ENCODE data around the gene CFL1.
"Not testable (repeated sequence)": the region's sequence is repeated elsewhere in the genome, so short reads cannot be mapped to it uniquely, and the experiment has no call there.

The CFL1 gene

GRCh38 chr11:65854852-65855837 is 2.8 kb downstream of the CFL1 start:
- DNase-seq (ENCODE audit: low spot score in 2 of 2): no peak

GRCh38 chr11:65854161-65854592 is 3.8 kb downstream of the CFL1 start:
- DNase-seq (ENCODE audit: low spot score in 2 of 2): no peak
- H3K9me3 Mint-ChIP-seq: no peaks in the 10 kb centered on the region
- H3K27ac Mint-ChIP-seq (ENCODE audit: low read depth): peak overlapping the region; percentile 72
- peak overlapping the region; percentile 65 for H3K4me3 Mint-ChIP-seq
- ATAC-seq (replicated peaks; ENCODE audit: extremely low read depth, poor library complexity, severe bottlenecking): no peak
- H3K27me3 Mint-ChIP-seq: no peaks in the 10 kb centered on the region
- peaks cover 47% of the 10 kb centered on the region for H3K4me1 Mint-ChIP-seq
- peaks cover 56% of the 10 kb centered on the region for H3K36me3 Mint-ChIP-seq (ENCODE audit: insufficient read depth)

More at GRCh38 chr11:65854852-65855837, 2.8 kb downstream of the CFL1 start:
- no peak for ATAC-seq (replicated peaks; ENCODE audit: extremely low read depth, poor library complexity, severe bottlenecking)
- H3K4me3 Mint-ChIP-seq: peak overlapping the region; percentile 88
- peaks cover 54% of the 10 kb centered on the region for H3K4me1 Mint-ChIP-seq
- peaks cover 58% of the 10 kb centered on the region for H3K36me3 Mint-ChIP-seq (ENCODE audit: insufficient read depth)
- H3K9me3 Mint-ChIP-seq: no peaks in the 10 kb centered on the region
- H3K27me3 Mint-ChIP-seq: no peaks in the 10 kb centered on the region
- H3K27ac Mint-ChIP-seq (ENCODE audit: low read depth): peak overlapping the region; percentile 72

- DNase-seq (ENCODE audit: low spot score in 2 of 2): no peak
- no peaks in the 10 kb centered on the region for H3K27me3 Mint-ChIP-seq
- peaks cover 40% of the 10 kb centered on the region for H3K4me1 Mint-ChIP-seq
- peak overlapping the region; percentile 31 for H3K4me3 Mint-ChIP-seq
- H3K27ac Mint-ChIP-seq (ENCODE audit: low read depth): peak overlapping the region; percentile 72
- H3K36me3 Mint-ChIP-seq (ENCODE audit: insufficient read depth): peaks cover 53% of the 10 kb centered on the region
- no peaks in the 10 kb centered on the region for H3K9me3 Mint-ChIP-seq
- ATAC-seq (replicated peaks; ENCODE audit: extremely low read depth, poor library complexity, severe bottlenecking): no peak
These were observed 4.6 kb downstream of the CFL1 start for GRCh38 chr11:65853246-65853979.

- peaks cover 47% of the 10 kb centered on the region for H3K36me3 Mint-ChIP-seq (ENCODE audit: insufficient read depth)
- peaks cover 36% of the 10 kb centered on the region for H3K4me1 Mint-ChIP-seq
- DNase-seq (ENCODE audit: low spot score in 2 of 2) (no peak), ATAC-seq (replicated peaks; ENCODE audit: extremely low read depth, poor library complexity, severe bottlenecking) (no peak)
- H3K27me3 Mint-ChIP-seq: no peaks in the 10 kb centered on the region
- no peaks in the 10 kb centered on the region for H3K9me3 Mint-ChIP-seq
- H3K4me3 Mint-ChIP-seq: no peak overlapping the region
- no peak overlapping the region for H3K27ac Mint-ChIP-seq (ENCODE audit: low read depth)
These were observed 5.3 kb downstream of the CFL1 start for GRCh38 chr11:65852508-65853245.

GRCh38 chr11:65851811-65852507 is 6.0 kb downstream of the CFL1 start:
- Mint-ChIP-seq H3K9me3 (no peaks in the 10 kb centered on the region), H3K4me3 (no peak overlapping the region), H3K4me1 (peaks cover 36% of the 10 kb centered on the region), H3K36me3 (ENCODE audit: insufficient read depth) (peaks cover 42% of the 10 kb centered on the region), H3K27me3 (no peaks in the 10 kb centered on the region), H3K27ac (ENCODE audit: low read depth) (no peak overlapping the region)
- no peak for ATAC-seq (replicated peaks; ENCODE audit: extremely low read depth, poor library complexity, severe bottlenecking)
- DNase-seq (ENCODE audit: low spot score in 2 of 2): no peak

- DNase-seq (ENCODE audit: low spot score in 2 of 2) (no peak), ATAC-seq (replicated peaks; ENCODE audit: extremely low read depth, poor library complexity, severe bottlenecking) (no peak)
- Mint-ChIP-seq H3K4me3 (no peak overlapping the region), H3K36me3 (ENCODE audit: insufficient read depth) (peaks cover 34% of the 10 kb centered on the region), H3K9me3 (no peaks in the 10 kb centered on the region), H3K27me3 (no peaks in the 10 kb centered on the region), H3K4me1 (peaks cover 28% of the 10 kb centered on the region), H3K27ac (ENCODE audit: low read depth) (no peak overlapping the region)
These were observed 6.8 kb downstream of the CFL1 start for GRCh38 chr11:65851083-65851579.

GRCh38 chr11:65850217-65851082 is 7.5 kb downstream of the CFL1 start:
- Mint-ChIP-seq H3K27ac (ENCODE audit: low read depth) (no peak overlapping the region), H3K4me3 (no peak overlapping the region), H3K36me3 (ENCODE audit: insufficient read depth) (peaks cover 29% of the 10 kb centered on the region), H3K9me3 (no peaks in the 10 kb centered on the region), H3K27me3 (no peaks in the 10 kb centered on the region), H3K4me1 (peaks cover 26% of the 10 kb centered on the region)
- DNase-seq (ENCODE audit: low spot score in 2 of 2) (no peak), ATAC-seq (replicated peaks; ENCODE audit: extremely low read depth, poor library complexity, severe bottlenecking) (no peak)

- DNase-seq (ENCODE audit: low spot score in 2 of 2): no peak
- no peak for ATAC-seq (replicated peaks; ENCODE audit: extremely low read depth, poor library complexity, severe bottlenecking)
- Mint-ChIP-seq H3K4me3 (no peak overlapping the region), H3K4me1 (peaks cover 23% of the 10 kb centered on the region), H3K27me3 (no peaks in the 10 kb centered on the region), H3K27ac (ENCODE audit: low read depth) (no peak overlapping the region), H3K9me3 (no peaks in the 10 kb centered on the region), H3K36me3 (ENCODE audit: insufficient read depth) (peaks cover 24% of the 10 kb centered on the region)
These were observed 8.2 kb downstream of the CFL1 start for GRCh38 chr11:65849771-65850216.

- H3K9me3 Mint-ChIP-seq: no peaks in the 10 kb centered on the region
- no peaks in the 10 kb centered on the region for H3K27me3 Mint-ChIP-seq
- DNase-seq (ENCODE audit: low spot score in 2 of 2) (no peak), ATAC-seq (replicated peaks; ENCODE audit: extremely low read depth, poor library complexity, severe bottlenecking) (no peak)
- H3K4me1 Mint-ChIP-seq: peaks cover 19% of the 10 kb centered on the region
- no peak overlapping the region for H3K4me3 Mint-ChIP-seq
- H3K27ac Mint-ChIP-seq (ENCODE audit: low read depth): no peak overlapping the region
- peaks cover 19% of the 10 kb centered on the region for H3K36me3 Mint-ChIP-seq (ENCODE audit: insufficient read depth)
These were observed 8.6 kb downstream of the CFL1 start for GRCh38 chr11:65849366-65849765.

- not testable (repeated sequence) for H3K27ac Mint-ChIP-seq (ENCODE audit: low read depth); H3K4me3 Mint-ChIP-seq; H3K27me3 Mint-ChIP-seq; ATAC-seq (replicated peaks; ENCODE audit: extremely low read depth, poor library complexity, severe bottlenecking); H3K9me3 Mint-ChIP-seq; DNase-seq (ENCODE audit: low spot score in 2 of 2)
- Mint-ChIP-seq H3K4me1 (peaks cover 12% of the 10 kb centered on the region), H3K36me3 (ENCODE audit: insufficient read depth) (peaks cover 13% of the 10 kb centered on the region)
These were observed 9.3 kb downstream of the CFL1 start for GRCh38 chr11:65848693-65849092.

- Mint-ChIP-seq H3K9me3 (no peaks in the 10 kb centered on the region), H3K36me3 (ENCODE audit: insufficient read depth) (peaks cover 9% of the 10 kb centered on the region), H3K4me3 (no peak overlapping the region), H3K27me3 (no peaks in the 10 kb centered on the region), H3K27ac (ENCODE audit: low read depth) (no peak overlapping the region), H3K4me1 (peaks cover 6% of the 10 kb centered on the region)
- DNase-seq (ENCODE audit: low spot score in 2 of 2): no peak
- no peak for ATAC-seq (replicated peaks; ENCODE audit: extremely low read depth, poor library complexity, severe bottlenecking)
These were observed 10.2 kb downstream of the CFL1 start for GRCh38 chr11:65847746-65848145.
